SK-N-MC (cell line): ENCODE data around the gene ZMPSTE24.

Source experiments
- FOXP2 ChIP-seq: optimal IDR thresholded peaks from 2 replicates; pipeline ENCODE3; 2011; ENCODE audit warnings: mild to moderate bottlenecking, moderate library complexity; ENCODE audit not compliant: insufficient read depth; ENCODE audit errors: extremely low read length, control extremely low read depth
- POLR2AphosphoS5 ChIP-seq: IDR thresholded peaks from 2 replicates; pipeline ENCODE4 v1.6.1; 2012; ENCODE audit warnings: mild to moderate bottlenecking, low read depth, low read length, borderline replicate concordance

GRCh38 chr1:40301541-40302299 is 43.7 kb downstream of the ZMPSTE24 start:
- TF ChIP-seq FOXP2 (no peak), POLR2AphosphoS5 (no peak)
